Neural crest cell (in vitro differentiated cells): ENCODE data around the gene MRRF. TPM values are rescaled to one million over a fixed set of nuclear protein-coding genes. Genes with fewer than 3 reads are reported as not detected.

ENCODE experiments used
- DNase-seq: peaks from one replicate; pipeline ENCODE4 v3.0.0; 2021; ENCODE audit warnings: low read depth, mixed read lengths, low spot score
- H3K27ac Mint-ChIP-seq: one replicate; pipeline ENCODE4 v1.8.0; 2021; ENCODE audit warnings: mild to moderate bottlenecking, mixed read lengths; ENCODE audit not compliant: unreplicated experiment
- H3K27me3 Mint-ChIP-seq: 2 replicates; pipeline ENCODE4 v1.8.0; 2021; ENCODE audit warnings: low read depth, mild to moderate bottlenecking, mixed read lengths
- H3K36me3 Mint-ChIP-seq: 2 replicates; pipeline ENCODE4 v1.8.0; 2021; ENCODE audit warnings: low read depth, mild to moderate bottlenecking, mixed read lengths
- H3K4me1 Mint-ChIP-seq: 2 replicates; pipeline ENCODE4 v1.8.0; 2021; ENCODE audit warnings: mixed read lengths
- H3K4me3 Mint-ChIP-seq: one replicate; pipeline ENCODE4 v1.8.0; 2021; ENCODE audit warnings: mild to moderate bottlenecking, mixed read lengths
- H3K9me3 Mint-ChIP-seq: 2 replicates; pipeline ENCODE4 v1.8.0; 2021; ENCODE audit warnings: mixed read lengths
- total RNA-seq: library from RNA; stranded (reverse); gene quantifications from 2 replicates; pipeline ENCODE4 v1.2.1, GENCODE V29; 2021
- TF ChIP-seq, protein P1 (sequence below): fragments of 200-600 bp; sonication (generic); conservative IDR thresholded peaks from 2 replicates; pipeline ENCODE4 v1.5.0; 2021; ENCODE audit warnings: antibody characterized with exemption, mild to moderate bottlenecking

Gene MRRF
- total RNA-seq, 1 donor from 2014 or later: 40.1 TPM

- no peaks in the 10 kb centered on the region for H3K36me3 Mint-ChIP-seq
- H3K27ac Mint-ChIP-seq: no peak overlapping the region
- no peaks in the 10 kb centered on the region for H3K4me1 Mint-ChIP-seq
These were observed 31.8 kb upstream of the MRRF start for GRCh38 chr9:122232796-122233306.

DNA sequence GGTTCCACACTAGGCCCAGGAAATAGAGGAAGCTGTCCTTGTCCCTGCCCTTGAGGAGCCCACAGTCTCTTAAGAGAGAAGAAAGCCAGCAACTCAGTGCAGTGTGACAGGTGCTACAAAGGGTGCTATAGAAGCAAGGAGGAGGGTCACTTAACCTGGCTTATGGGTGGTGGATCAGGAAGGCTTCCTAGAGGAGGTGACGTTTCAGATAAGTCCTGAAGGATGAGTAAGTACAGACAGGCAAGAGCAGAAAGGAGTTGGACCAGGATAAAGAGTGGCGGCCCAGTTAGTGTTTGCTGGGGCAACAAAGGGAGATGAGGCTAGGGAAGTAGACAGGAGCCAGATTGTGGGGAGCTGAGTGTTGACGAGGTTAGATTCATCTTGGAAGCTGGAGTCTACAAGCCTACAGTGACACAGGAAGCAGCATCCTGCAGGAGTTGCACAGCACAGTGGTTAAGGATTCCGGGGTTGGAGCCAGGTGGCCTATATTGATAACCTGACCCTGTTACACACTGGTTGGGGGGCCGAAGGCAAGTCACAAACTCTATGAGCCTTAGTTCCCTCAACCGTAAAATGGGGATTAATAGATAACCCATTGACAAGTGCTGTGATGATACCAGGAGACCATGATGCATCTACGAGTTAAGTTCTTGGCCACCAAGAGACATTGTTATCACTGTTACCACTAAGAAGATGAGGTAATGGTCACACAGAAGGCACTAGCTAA is 30.5 kb upstream of the MRRF start:
- TF ChIP-seq, protein P1, sequence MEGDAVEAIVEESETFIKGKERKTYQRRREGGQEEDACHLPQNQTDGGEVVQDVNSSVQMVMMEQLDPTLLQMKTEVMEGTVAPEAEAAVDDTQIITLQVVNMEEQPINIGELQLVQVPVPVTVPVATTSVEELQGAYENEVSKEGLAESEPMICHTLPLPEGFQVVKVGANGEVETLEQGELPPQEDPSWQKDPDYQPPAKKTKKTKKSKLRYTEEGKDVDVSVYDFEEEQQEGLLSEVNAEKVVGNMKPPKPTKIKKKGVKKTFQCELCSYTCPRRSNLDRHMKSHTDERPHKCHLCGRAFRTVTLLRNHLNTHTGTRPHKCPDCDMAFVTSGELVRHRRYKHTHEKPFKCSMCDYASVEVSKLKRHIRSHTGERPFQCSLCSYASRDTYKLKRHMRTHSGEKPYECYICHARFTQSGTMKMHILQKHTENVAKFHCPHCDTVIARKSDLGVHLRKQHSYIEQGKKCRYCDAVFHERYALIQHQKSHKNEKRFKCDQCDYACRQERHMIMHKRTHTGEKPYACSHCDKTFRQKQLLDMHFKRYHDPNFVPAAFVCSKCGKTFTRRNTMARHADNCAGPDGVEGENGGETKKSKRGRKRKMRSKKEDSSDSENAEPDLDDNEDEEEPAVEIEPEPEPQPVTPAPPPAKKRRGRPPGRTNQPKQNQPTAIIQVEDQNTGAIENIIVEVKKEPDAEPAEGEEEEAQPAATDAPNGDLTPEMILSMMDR: no peak
- Mint-ChIP-seq H3K27ac (no peak overlapping the region), H3K36me3 (peaks cover 3% of the 10 kb centered on the region), H3K4me1 (no peaks in the 10 kb centered on the region), H3K27me3 (peaks cover 33% of the 10 kb centered on the region), H3K4me3 (no peak overlapping the region), H3K9me3 (no peaks in the 10 kb centered on the region)
- DNase-seq: no peak

More at GRCh38 chr9:122232796-122233306, 31.8 kb upstream of the MRRF start:
- no peaks in the 10 kb centered on the region for H3K9me3 Mint-ChIP-seq
- H3K27me3 Mint-ChIP-seq: peaks cover 39% of the 10 kb centered on the region
- no peak overlapping the region for H3K4me3 Mint-ChIP-seq
- TF ChIP-seq, protein P1: no peak
- no peak for DNase-seq

GRCh38 chr9:122236681-122237080 is 28.0 kb upstream of the MRRF start:
- Mint-ChIP-seq H3K4me1 (no peaks in the 10 kb centered on the region), H3K4me3 (no peak overlapping the region)
- DNase-seq: no peak

DNA sequence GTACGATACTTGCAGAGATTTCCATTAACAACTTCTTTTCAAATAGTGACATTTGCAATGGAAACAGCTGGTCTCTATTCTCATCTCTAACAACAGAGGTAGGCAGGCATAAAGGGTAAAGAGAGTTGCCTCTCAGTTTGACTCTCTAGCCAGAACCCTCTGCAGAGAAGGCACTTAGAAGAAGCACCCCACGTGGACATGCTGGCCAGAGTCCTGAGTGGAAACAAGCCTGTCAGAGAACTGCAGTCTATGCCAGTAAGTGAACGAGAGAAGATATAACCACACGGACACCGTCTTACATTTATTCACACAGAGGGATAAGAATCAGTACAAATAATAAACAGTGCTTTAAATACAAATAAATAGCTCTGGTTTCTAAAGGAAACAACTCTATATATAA is 25.0 kb upstream of the MRRF start:
- Mint-ChIP-seq H3K4me3 (no peak overlapping the region), H3K27me3 (peaks cover 12% of the 10 kb centered on the region), H3K27ac (no peak overlapping the region), H3K4me1 (no peaks in the 10 kb centered on the region), H3K9me3 (no peaks in the 10 kb centered on the region), H3K36me3 (peaks cover 6% of the 10 kb centered on the region)
- no peak for DNase-seq
- TF ChIP-seq, protein P1: no peak

More at GRCh38 chr9:122236681-122237080, 28.0 kb upstream of the MRRF start:
- H3K9me3 Mint-ChIP-seq: no peaks in the 10 kb centered on the region
- TF ChIP-seq, protein P1: no peak
- no peak overlapping the region for H3K27ac Mint-ChIP-seq
- peaks cover 33% of the 10 kb centered on the region for H3K27me3 Mint-ChIP-seq
- H3K36me3 Mint-ChIP-seq: peaks cover 6% of the 10 kb centered on the region

DNA sequence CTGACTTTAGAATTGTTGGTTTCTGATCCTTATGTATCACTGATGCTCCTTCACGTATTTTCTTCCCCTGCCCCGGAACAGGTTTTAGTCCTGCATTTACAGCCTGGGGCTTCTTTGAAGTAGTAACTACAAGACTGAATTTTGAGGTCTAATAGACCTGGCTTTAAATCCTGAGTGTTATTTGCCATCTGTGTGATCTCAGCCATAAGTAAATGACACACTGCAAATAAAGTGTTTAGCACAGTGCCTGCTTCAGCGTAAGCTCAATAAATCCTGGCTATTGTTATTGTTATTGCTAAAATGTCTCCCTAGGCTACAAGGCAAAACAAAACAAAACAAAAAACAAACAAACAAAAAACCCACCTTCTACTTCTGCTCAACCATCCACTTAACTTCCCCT is 20.3 kb upstream of the MRRF start:
- Mint-ChIP-seq H3K27ac (no peak overlapping the region), H3K4me1 (no peaks in the 10 kb centered on the region), H3K27me3 (no peaks in the 10 kb centered on the region), H3K4me3 (no peak overlapping the region), H3K36me3 (peaks cover 4% of the 10 kb centered on the region), H3K9me3 (no peaks in the 10 kb centered on the region)
- no peak for DNase-seq
- TF ChIP-seq, protein P1: no peak
